NT2/D1 (cell line): Measurements from ENCODE around the gene POLG.

Experiments used
- DNase-seq: peaks from one replicate; pipeline ENCODE4 v3.0.0-alpha.2; 2011; ENCODE audit warnings: low read depth, low spot score
- H3K27me3 ChIP-seq: 2 replicates; pipeline ENCODE4 v1.6.0; 2011; ENCODE audit warnings: mild to moderate bottlenecking; ENCODE audit not compliant: insufficient read length, insufficient read depth
- H3K36me3 ChIP-seq: 2 replicates; pipeline ENCODE4 v1.6.1; 2011; ENCODE audit warnings: mild to moderate bottlenecking, low read length, mixed read lengths; ENCODE audit not compliant: insufficient read depth, insufficient read length
- H3K4me1 ChIP-seq: 2 replicates; pipeline ENCODE4 v1.5.1; 2011; ENCODE audit not compliant: insufficient read depth, insufficient read length
- H3K4me3 ChIP-seq: 2 replicates; pipeline ENCODE4 v1.5.1; 2011; ENCODE audit warnings: low read depth; ENCODE audit not compliant: insufficient read length
- H3K9ac ChIP-seq: 2 replicates; pipeline ENCODE4 v1.6.0; 2011; ENCODE audit warnings: low read depth; ENCODE audit not compliant: insufficient read length
- H3K9me3 ChIP-seq: 2 replicates; pipeline ENCODE4 v1.5.1; 2011; ENCODE audit warnings: mild to moderate bottlenecking, low read length; ENCODE audit not compliant: insufficient read depth
- SUZ12 ChIP-seq: IDR thresholded peaks from 2 replicates; pipeline ENCODE4 v1.6.1; 2011; ENCODE audit not compliant: insufficient read length, insufficient read depth; ENCODE audit errors: extremely low read depth
- YY1 ChIP-seq: IDR thresholded peaks from 2 replicates; pipeline ENCODE4 v1.6.1; 2011; ENCODE audit not compliant: insufficient read length, insufficient read depth
- ZNF274 ChIP-seq: IDR thresholded peaks from 2 replicates; pipeline ENCODE4 v1.6.1; 2011; ENCODE audit warnings: mild to moderate bottlenecking, low read depth, low read length

POLG gene

GRCh38 chr15:89327113-89327512 is 7.5 kb downstream of the POLG start:
- no peak overlapping the region for H3K9ac ChIP-seq
- no peaks in the 10 kb centered on the region for H3K4me1 ChIP-seq
- no peak for DNase-seq
- H3K9me3 ChIP-seq, result no peaks in the 10 kb centered on the region
- TF ChIP-seq ZNF274 (no peak), YY1 (no peak), SUZ12 (no peak)
- H3K27me3 ChIP-seq, result no peaks in the 10 kb centered on the region
- peaks cover 100% of the 10 kb centered on the region for H3K36me3 ChIP-seq
- no peak overlapping the region for H3K4me3 ChIP-seq

GRCh38 chr15:89326316-89326715 is 8.3 kb downstream of the POLG start:
- no peak for DNase-seq
- Histone ChIP-seq H3K36me3 (peaks cover 100% of the 10 kb centered on the region), H3K27me3 (no peaks in the 10 kb centered on the region), H3K4me1 (no peaks in the 10 kb centered on the region), H3K9ac (no peak overlapping the region), H3K9me3 (no peaks in the 10 kb centered on the region), H3K4me3 (no peak overlapping the region)
- TF ChIP-seq SUZ12 (no peak), YY1 (no peak), ZNF274 (no peak)

- TF ChIP-seq ZNF274, result no peak
- TF ChIP-seq YY1, result no peak
- TF ChIP-seq SUZ12, result no peak
- DNase-seq, result no peak
- Histone ChIP-seq H3K9me3 (no peaks in the 10 kb centered on the region), H3K9ac (no peak overlapping the region), H3K4me3 (no peak overlapping the region), H3K27me3 (no peaks in the 10 kb centered on the region), H3K4me1 (no peaks in the 10 kb centered on the region), H3K36me3 (peaks cover 100% of the 10 kb centered on the region)
Observed at GRCh38 chr15:89325039-89325803, 9.4 kb downstream of the POLG start.

- TF ChIP-seq ZNF274 (no peak), SUZ12 (no peak), YY1 (no peak)
- Histone ChIP-seq H3K36me3 (peaks cover 100% of the 10 kb centered on the region), H3K9me3 (no peaks in the 10 kb centered on the region), H3K4me1 (no peaks in the 10 kb centered on the region), H3K27me3 (no peaks in the 10 kb centered on the region), H3K4me3 (no peak overlapping the region), H3K9ac (no peak overlapping the region)
- DNase-seq, result no peak
Observed at GRCh38 chr15:89323825-89324224, 10.8 kb downstream of the POLG start.

GRCh38 chr15:89322822-89323221 is 11.8 kb downstream of the POLG start:
- no peaks in the 10 kb centered on the region for H3K4me1 ChIP-seq
- no peak for DNase-seq
- H3K9ac ChIP-seq, result no peak overlapping the region
- H3K27me3 ChIP-seq, result no peaks in the 10 kb centered on the region
- no peaks in the 10 kb centered on the region for H3K9me3 ChIP-seq
- peaks cover 100% of the 10 kb centered on the region for H3K36me3 ChIP-seq
- TF ChIP-seq SUZ12 (no peak), YY1 (no peak)
- H3K4me3 ChIP-seq, result no peak overlapping the region

- Histone ChIP-seq H3K27me3 (no peaks in the 10 kb centered on the region), H3K4me3 (no peak overlapping the region), H3K9me3 (no peaks in the 10 kb centered on the region), H3K36me3 (peaks cover 100% of the 10 kb centered on the region), H3K9ac (no peak overlapping the region), H3K4me1 (no peaks in the 10 kb centered on the region)
- TF ChIP-seq ZNF274 (no peak), SUZ12 (no peak)
- no peak for DNase-seq
Observed at GRCh38 chr15:89321521-89322410, 12.9 kb downstream of the POLG start.

GRCh38 chr15:89320200-89320599 is 14.4 kb downstream of the POLG start:
- no peak for DNase-seq
- H3K36me3 ChIP-seq, result peaks cover 100% of the 10 kb centered on the region

More at GRCh38 chr15:89320200-89320599, 14.4 kb downstream of the POLG start:
- H3K4me3 ChIP-seq, result no peak overlapping the region
- TF ChIP-seq SUZ12 (no peak), YY1 (no peak), ZNF274 (no peak)
- no peaks in the 10 kb centered on the region for H3K9me3 ChIP-seq
- H3K27me3 ChIP-seq, result no peaks in the 10 kb centered on the region
- H3K4me1 ChIP-seq, result no peaks in the 10 kb centered on the region
- H3K9ac ChIP-seq, result no peak overlapping the region
